Measurements from ENCODE around the gene SLC46A1. TPM values are rescaled to one million over a fixed set of nuclear protein-coding genes. Genes with fewer than 3 reads are reported as not detected.

Gene SLC46A1
- total and polyA plus RNA-seq, 2 of the 13 experiments (the other 11 are each of a cell fraction or from before 2014, with no cell fraction given), result 19.6 to 22.6 TPM

DNA sequence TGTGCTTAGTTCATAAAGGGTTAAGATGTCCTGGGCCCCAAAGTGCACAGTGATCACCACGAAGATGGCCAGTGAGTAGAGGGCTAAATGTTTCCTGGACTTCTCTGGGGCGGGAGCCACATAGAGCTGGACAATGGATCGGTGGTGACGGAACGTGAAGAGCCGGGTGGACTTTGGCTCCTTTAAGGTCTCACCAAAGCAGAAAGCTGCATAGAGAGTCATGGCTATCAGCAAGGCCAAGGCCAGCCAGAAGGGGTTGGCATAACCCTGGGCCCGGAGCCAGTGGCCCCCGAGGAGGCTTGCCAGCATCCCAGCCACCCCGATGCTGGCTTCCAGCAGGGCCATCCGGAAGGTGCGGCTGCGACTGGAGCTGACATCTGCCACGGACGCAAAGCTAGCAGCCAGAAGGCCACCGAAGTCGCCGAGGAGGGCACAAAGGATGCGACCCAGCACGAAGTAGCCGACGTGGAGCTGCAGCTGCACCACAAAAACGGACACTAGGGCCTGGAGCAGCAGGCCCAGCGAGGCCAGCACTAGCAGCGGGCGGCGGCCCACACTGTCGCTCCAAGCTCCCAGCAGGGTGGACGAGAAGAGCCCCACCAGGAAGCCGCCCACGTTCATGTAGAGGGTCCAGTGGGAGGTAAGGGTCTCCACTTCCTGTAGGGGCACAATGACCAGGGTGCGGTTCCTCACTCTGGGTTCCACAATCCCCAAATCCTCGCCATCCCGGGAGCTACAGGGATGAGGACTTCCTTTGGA lies 1.0 kb downstream of the SLC46A1 start (continued):
- TF ChIP-seq HNF4G (IDR thresholded peaks at IDR 0.05; ENCODE audit: borderline replicate concordance, low read depth, low read length) (peak; percentile 93), HNF4G (CRISPR knock-in tag; IDR thresholded peaks at IDR 0.05; ENCODE audit: borderline replicate concordance, low read depth) (peak; percentile 55), PHF21A (CRISPR knock-in tag; IDR thresholded peaks at IDR 0.05) (peak; percentile 72), ZNF83 (CRISPR knock-in tag; IDR thresholded peaks at IDR 0.05; ENCODE audit: borderline replicate concordance) (0 out of 2 replicates have a peak, but pooled peaks have one; percentile 24), KDM6A (CRISPR knock-in tag; IDR thresholded peaks at IDR 0.05; ENCODE audit: low read depth) (no peak), KAT7 (CRISPR knock-in tag; IDR thresholded peaks at IDR 0.05; ENCODE audit: borderline replicate concordance) (no peak), ZNF891 (CRISPR knock-in tag; IDR thresholded peaks at IDR 0.05) (no peak), HIVEP1 (CRISPR knock-in tag; IDR thresholded peaks at IDR 0.05) (no peak), SIX4 (CRISPR knock-in tag; IDR thresholded peaks at IDR 0.05) (0 out of 2 replicates have a peak, but pooled peaks have one; percentile 25), ZNF788 (CRISPR knock-in tag; IDR thresholded peaks at IDR 0.05; ENCODE audit: borderline replicate concordance) (peak; percentile 19; the same call in 1 of the 2 replicates), HOXA5 (CRISPR knock-in tag; IDR thresholded peaks at IDR 0.05) (peak; percentile 46; the same call in 1 of the 2 replicates), ZNF737 (CRISPR knock-in tag; IDR thresholded peaks at IDR 0.05; ENCODE audit: borderline replicate concordance) (peak; percentile 32; the same call in 1 of the 2 replicates), ATF2 (CRISPR knock-in tag; IDR thresholded peaks at IDR 0.05) (peak; percentile 66; the same call in 1 of the 2 replicates), ZNF530 (CRISPR knock-in tag; IDR thresholded peaks at IDR 0.05; ENCODE audit: low read depth) (0 out of 2 replicates have a peak, but pooled peaks have one; percentile 39), GZF1 (CRISPR knock-in tag; IDR thresholded peaks at IDR 0.05) (no peak), RBFOX2 (IDR thresholded peaks at IDR 0.05; ENCODE audit: low read depth, low read length) (peak; percentile 61)
- TF ChIP-seq, protein P1, sequence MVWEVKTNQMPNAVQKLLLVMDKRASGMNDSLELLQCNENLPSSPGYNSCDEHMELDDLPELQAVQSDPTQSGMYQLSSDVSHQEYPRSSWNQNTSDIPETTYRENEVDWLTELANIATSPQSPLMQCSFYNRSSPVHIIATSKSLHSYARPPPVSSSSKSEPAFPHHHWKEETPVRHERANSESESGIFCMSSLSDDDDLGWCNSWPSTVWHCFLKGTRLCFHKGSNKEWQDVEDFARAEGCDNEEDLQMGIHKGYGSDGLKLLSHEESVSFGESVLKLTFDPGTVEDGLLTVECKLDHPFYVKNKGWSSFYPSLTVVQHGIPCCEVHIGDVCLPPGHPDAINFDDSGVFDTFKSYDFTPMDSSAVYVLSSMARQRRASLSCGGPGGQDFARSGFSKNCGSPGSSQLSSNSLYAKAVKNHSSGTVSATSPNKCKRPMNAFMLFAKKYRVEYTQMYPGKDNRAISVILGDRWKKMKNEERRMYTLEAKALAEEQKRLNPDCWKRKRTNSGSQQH (CRISPR knock-in tag; IDR thresholded peaks at IDR 0.05; ENCODE audit: low read depth), result 0 out of 2 replicates have a peak, but pooled peaks have one; percentile 47
- TF ChIP-seq, protein P2, sequence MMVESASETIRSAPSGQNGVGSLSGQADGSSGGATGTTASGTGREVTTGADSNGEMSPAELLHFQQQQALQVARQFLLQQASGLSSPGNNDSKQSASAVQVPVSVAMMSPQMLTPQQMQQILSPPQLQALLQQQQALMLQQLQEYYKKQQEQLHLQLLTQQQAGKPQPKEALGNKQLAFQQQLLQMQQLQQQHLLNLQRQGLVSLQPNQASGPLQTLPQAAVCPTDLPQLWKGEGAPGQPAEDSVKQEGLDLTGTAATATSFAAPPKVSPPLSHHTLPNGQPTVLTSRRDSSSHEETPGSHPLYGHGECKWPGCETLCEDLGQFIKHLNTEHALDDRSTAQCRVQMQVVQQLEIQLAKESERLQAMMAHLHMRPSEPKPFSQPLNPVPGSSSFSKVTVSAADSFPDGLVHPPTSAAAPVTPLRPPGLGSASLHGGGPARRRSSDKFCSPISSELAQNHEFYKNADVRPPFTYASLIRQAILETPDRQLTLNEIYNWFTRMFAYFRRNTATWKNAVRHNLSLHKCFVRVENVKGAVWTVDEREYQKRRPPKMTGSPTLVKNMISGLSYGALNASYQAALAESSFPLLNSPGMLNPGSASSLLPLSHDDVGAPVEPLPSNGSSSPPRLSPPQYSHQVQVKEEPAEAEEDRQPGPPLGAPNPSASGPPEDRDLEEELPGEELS (CRISPR knock-in tag; IDR thresholded peaks at IDR 0.05), result peak; percentile 40; the same call in 1 of the 2 replicates
- TF ChIP-seq, protein P3, sequence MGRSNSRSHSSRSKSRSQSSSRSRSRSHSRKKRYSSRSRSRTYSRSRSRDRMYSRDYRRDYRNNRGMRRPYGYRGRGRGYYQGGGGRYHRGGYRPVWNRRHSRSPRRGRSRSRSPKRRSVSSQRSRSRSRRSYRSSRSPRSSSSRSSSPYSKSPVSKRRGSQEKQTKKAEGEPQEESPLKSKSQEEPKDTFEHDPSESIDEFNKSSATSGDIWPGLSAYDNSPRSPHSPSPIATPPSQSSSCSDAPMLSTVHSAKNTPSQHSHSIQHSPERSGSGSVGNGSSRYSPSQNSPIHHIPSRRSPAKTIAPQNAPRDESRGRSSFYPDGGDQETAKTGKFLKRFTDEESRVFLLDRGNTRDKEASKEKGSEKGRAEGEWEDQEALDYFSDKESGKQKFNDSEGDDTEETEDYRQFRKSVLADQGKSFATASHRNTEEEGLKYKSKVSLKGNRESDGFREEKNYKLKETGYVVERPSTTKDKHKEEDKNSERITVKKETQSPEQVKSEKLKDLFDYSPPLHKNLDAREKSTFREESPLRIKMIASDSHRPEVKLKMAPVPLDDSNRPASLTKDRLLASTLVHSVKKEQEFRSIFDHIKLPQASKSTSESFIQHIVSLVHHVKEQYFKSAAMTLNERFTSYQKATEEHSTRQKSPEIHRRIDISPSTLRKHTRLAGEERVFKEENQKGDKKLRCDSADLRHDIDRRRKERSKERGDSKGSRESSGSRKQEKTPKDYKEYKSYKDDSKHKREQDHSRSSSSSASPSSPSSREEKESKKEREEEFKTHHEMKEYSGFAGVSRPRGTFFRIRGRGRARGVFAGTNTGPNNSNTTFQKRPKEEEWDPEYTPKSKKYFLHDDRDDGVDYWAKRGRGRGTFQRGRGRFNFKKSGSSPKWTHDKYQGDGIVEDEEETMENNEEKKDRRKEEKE (IDR thresholded peaks at IDR 0.05), result no peak
